ENCODE measurements around the gene GNA15. TPM values are rescaled to one million over a fixed set of nuclear protein-coding genes. Genes with fewer than 3 reads are reported as not detected.

The GNA15 gene
- total RNA-seq, 4 donors from 2014 or later, result 1.2 to 12.4 (median 1.5) TPM; not detected in 1

GRCh38 chr19:3142781-3143337 is 7.0 kb downstream of the GNA15 start:
- Histone ChIP-seq H3K36me3 (no peaks in the 10 kb centered on the region), H3K9me3 (no peaks in the 10 kb centered on the region), H3K4me1 (peaks cover 0 to 4% (median 0%) of the 10 kb centered on the region in 4 donors), H3K27me3 (no peaks in the 10 kb centered on the region), H3K27ac (peak overlapping the region in 2 of 4 donors; percentile 39 to 66), H3K4me3 (no peak overlapping the region)
- no peak for TF ChIP-seq POLR2A (IDR thresholded peaks at IDR 0.05)
- no peak for TF ChIP-seq CTCF (IDR thresholded peaks at IDR 0.05)
- DNase-seq, result no peak

DNA sequence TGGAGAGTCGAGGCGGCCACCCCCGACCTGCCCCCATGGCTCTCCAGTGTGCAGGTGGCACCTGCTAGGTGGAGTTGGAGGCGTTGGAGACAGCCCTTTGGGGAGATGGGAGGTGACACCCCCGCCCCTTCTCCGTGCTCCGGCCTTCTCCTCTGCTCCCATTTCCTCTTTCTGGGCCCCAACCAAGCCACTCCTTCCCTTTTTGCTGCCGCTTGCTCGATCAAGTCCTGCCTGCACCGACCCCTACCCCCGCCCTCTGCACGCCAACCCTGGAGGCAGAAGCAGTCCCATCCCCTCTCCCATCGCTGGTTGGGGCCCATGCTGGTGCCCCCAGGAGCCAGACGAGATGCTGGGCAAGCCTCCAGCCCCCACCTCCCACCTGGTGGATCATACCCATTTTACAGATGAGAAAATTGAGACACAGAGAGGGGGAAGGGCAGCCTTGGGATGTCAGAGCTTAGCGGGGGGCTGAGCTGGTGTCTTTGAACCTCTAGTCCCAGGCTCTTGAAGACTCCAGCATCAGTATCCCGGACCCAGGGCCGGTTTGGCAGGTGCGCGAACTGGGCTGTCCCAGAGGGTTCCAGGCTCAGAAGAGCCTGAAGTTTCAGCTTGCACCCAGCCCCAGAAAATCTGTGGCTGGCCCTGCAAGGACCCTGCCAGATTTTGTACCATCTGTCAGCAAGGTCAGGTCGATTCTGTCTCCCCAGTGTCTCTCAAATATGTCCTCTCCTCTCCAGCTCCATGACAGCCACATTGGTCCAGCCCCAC is 10.3 kb downstream of the GNA15 start:
- no peak overlapping the region for H3K4me3 ChIP-seq
- TF ChIP-seq POLR2A (IDR thresholded peaks at IDR 0.05) (no peak), CTCF (IDR thresholded peaks at IDR 0.05) (no peak)
- H3K27me3 ChIP-seq, result no peaks in the 10 kb centered on the region
- DNase-seq, result no peak
- no peaks in the 10 kb centered on the region for H3K36me3 ChIP-seq
- no peak overlapping the region for H3K27ac ChIP-seq
- H3K9me3 ChIP-seq, result no peaks in the 10 kb centered on the region
- peaks cover 0 to 4% (median 0%) of the 10 kb centered on the region in 4 donors for H3K4me1 ChIP-seq

GRCh38 chr19:3146677-3147100 is 10.9 kb downstream of the GNA15 start:
- no peaks in the 10 kb centered on the region for H3K27me3 ChIP-seq
- H3K36me3 ChIP-seq, result no peaks in the 10 kb centered on the region
- no peak for TF ChIP-seq POLR2A (IDR thresholded peaks at IDR 0.05)
- TF ChIP-seq CTCF (IDR thresholded peaks at IDR 0.05), result peak; percentile 39 to 66 (median 60)
- H3K9me3 ChIP-seq, result no peaks in the 10 kb centered on the region
- H3K27ac ChIP-seq, result no peak overlapping the region
- no peak overlapping the region for H3K4me3 ChIP-seq
- peak in 2 of 3 donors; percentile 43 to 69 for DNase-seq
- H3K4me1 ChIP-seq, result peaks cover 0 to under 1% (median 0%) of the 10 kb centered on the region in 4 donors

DNA sequence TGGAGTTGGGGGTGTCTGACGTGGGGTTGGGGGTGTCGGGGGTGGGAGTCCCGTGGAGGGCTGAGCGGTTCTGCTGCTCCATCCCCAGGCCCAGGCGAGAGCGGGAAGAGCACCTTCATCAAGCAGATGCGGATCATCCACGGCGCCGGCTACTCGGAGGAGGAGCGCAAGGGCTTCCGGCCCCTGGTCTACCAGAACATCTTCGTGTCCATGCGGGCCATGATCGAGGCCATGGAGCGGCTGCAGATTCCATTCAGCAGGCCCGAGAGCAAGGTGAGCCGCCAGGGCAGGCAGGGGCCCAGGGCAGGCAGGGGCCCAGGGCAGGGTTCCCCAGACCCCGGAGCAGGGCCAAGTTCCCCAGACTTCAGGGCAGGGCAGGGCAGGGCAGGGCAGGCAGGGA is 12.7 kb downstream of the GNA15 start:
- no peak for TF ChIP-seq CTCF (IDR thresholded peaks at IDR 0.05)
- no peak for TF ChIP-seq POLR2A (IDR thresholded peaks at IDR 0.05)
- no peaks in the 10 kb centered on the region for H3K4me1 ChIP-seq
- H3K27me3 ChIP-seq, result no peaks in the 10 kb centered on the region
- no peaks in the 10 kb centered on the region for H3K36me3 ChIP-seq
- no peak overlapping the region for H3K4me3 ChIP-seq
- H3K9me3 ChIP-seq, result no peaks in the 10 kb centered on the region
- DNase-seq, result no peak
- H3K27ac ChIP-seq, result no peak overlapping the region

DNA sequence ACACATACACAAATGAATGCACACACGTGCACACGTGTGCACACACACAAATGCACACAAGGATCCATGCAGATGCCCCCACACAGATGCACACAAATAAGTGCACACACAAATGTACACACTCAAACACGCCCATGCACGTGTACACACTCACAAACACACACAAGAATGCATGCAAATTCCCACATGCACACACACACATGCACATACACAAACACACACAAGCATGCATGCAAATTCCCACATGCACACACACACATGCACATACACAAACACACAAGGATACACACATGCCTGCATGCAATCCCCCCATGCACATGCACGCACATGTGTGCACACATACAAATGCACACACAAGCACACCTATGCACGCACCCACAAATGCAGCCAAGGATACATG is 13.3 kb downstream of the GNA15 start:
- TF ChIP-seq POLR2A (IDR thresholded peaks at IDR 0.05) (no peak), CTCF (IDR thresholded peaks at IDR 0.05) (no peak)
- H3K4me1 ChIP-seq, result no peaks in the 10 kb centered on the region
- DNase-seq, result no peak
- no peaks in the 10 kb centered on the region for H3K36me3 ChIP-seq
- no peak overlapping the region for H3K27ac ChIP-seq
- no peaks in the 10 kb centered on the region for H3K27me3 ChIP-seq
- H3K4me3 ChIP-seq, result no peak overlapping the region
- H3K9me3 ChIP-seq, result no peaks in the 10 kb centered on the region

All from Peyer's patch (tissue), 4 donors.